Non-pigmented ciliary epithelial cell (primary cell): ENCODE data around the gene PALD1.
"Not testable (repeated sequence)": the region's sequence is repeated elsewhere in the genome, so short reads cannot be mapped to it uniquely, and the experiment has no call there.

Source experiments
- DNase-seq: peaks from one replicate; pipeline ENCODE4 v3.0.0-alpha.2; 2010; ENCODE audit warnings: low read depth

PALD1 gene

DNA sequence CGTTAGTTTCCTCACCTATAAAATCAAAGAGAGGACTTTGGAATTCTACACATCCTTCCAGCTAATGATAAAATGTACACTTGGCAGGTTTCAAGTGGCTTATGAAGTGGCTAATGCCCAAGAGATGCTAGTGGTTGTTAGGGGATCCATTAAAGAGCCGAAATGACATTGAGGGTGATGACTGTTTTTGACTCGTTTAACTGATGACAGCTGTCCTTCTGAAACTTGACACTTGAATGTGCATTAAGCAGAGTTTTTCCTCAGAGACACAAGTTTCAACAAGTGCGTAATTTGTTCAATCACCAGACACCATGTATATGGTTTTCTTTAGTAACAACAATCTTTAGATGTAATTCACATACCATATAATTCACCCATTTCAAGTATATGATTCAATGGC lies 125.5 kb downstream of the PALD1 start:
- DNase-seq: no peak

DNA sequence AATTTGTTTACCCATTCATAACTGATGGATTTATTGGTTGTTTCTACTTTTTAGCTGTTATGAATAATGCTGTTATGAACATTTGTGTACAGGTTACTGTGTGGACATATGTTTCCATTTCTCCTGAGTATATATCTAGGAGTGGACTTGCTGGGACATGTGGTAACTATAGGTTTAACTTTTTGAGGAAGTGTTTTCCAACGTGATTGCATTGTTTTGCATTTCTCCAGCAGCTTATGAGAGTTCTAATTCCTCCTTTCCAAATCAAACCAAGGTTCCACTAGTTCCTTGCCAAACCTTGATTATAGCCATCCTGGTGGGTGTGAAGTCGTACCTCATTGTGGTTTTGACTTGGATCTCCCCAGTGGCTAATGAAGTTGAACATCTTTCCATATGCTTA lies 126.6 kb downstream of the PALD1 start:
- no peak for DNase-seq

DNA sequence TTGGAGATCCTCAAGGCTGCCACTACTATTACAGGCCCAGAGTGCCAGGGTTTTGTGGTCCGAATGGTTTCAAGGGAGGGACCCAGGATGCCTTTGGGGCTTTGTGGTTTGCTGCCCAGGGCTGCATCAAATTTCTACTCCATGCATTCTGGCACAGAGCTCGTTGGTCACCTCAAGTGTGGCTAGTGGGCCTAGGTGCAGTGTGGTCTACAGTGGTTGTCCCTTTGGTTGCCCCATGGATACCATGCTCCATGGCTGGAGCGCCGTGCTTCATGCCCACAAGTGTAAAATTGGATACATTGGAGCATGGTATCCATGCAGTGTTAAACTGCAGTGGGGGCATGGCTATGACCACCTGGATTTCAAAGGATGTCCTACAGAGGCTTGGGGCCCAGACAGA lies 129.4 kb downstream of the PALD1 start:
- DNase-seq: no peak

DNA sequence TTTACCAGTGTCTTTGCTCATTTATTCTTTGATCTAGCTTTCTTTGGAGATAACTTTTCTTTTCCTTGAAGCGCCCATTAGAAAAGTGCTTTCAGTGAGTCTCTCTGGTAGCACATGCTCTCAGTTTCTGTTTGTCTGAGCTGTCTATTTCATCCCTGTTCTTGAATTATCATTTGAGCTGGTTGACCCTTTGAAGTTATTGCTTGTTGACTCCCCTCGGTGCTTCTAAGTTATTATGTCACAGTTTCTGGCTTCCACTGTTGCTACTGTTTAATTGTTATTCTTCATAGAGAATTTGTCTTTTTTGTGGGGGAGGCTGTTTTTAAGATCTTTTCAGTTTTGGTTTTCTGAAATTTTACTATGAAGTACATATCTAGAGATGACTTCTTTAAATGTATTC lies 135.4 kb downstream of the PALD1 start:
- DNase-seq: no peak

DNA sequence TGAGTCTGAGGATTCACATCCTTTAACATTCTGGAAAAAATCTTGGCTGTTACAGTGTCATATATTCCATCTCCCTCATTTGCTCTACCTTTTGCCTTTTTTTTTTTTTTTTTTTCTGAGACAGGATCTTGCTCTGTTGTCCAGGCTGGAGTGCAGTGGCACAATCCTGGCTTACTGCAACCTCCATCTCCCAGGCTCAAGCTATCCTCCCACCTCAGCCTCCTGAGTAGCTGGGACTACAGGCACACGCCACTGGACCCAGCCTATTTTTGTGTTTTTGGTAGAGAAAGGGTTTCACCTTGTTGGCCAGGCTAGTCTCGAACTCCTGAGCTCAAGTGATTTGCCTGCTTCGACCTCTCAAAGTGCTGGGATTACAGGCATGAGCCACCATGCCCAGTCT lies 135.8 kb downstream of the PALD1 start:
- DNase-seq: not testable (repeated sequence)

DNA sequence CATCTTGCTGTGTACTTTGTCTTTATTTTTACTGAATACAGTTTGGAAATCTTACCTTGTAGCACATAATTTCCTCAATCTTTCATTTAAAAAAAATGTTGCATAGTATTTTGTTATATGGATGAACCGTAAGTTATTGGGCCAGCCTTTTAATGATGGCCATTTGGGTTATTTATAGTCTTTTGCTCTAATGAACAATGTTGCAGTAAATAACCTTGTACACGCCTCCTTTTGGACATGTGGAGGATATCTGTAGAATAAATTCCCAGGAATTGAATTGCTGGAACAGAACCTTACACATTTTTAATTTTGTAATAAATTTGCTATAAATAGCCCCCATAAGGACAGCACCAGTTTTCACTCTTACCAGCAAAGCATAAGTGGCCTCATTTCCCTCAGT lies 136.6 kb downstream of the PALD1 start:
- DNase-seq: no peak

DNA sequence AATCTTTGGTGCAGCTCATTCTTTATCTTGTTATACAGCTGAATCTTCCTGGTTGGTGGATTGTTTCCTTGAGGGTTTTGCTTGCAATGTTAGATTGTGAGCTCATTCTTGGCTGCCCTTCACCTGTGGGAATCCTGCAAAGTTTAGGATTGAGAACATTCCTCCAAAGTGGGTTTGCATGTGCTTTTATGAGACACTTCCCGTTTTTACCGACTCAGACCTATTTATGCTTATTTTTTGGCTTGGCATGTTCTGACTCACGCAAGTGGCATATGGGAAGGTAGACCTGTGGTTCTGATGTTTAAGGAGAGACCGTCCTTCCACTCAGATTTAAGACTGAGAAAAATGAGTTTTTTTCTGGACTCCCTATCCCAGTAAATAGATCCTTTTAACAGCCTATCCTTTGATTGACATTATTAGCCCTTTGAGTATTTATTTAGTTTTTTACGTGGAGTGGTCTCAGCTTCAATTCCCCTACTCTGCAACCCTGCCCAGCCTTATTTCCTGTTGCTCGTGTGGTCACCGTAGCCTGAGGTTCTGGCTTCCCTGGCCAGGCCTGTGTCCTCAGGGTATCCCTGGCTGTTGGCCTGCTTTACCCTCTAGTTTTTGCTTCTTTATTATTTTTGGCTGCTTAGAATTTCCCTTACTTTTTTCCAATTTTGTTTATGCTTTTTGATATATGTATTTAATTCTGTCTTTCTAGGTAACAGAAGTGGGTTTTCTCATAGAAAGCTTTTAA lies 137.4 kb downstream of the PALD1 start:
- no peak for DNase-seq

DNA sequence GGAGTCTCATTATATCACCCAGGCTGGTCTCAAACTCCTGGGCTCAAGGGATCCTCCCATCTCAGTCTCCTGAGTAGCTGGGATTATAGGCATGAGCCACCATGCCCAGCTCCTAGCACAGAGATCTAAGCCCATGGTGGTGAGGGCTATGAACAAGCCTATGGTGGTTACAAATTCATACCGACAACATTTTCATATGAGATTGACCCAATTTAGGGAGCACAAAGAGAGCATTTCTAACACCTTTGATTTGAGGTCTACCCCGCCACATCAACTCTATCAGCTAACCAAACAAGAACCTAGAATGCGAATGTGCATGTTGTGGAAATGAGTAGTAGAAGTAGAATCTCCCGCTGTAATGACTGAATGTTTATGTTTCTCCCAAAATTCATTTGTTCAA lies 138.2 kb downstream of the PALD1 start:
- DNase-seq: no peak
